LNCaP clone FGC (cell line): ENCODE measurements around the gene PPP4R1.

Experiments used
- DNase-seq: peaks from one replicate; pipeline ENCODE4 v3.0.0-alpha.2; 2011; ENCODE audit warnings: low read depth
- H3K4me3 ChIP-seq: 2 replicates; pipeline ENCODE4 v1.5.1; 2011; ENCODE audit warnings: mild to moderate bottlenecking, low read depth, low read length, control low read depth
- CTCF ChIP-seq: IDR thresholded peaks from 2 replicates; pipeline ENCODE4 v1.5.1; 2012; ENCODE audit warnings: mild to moderate bottlenecking; ENCODE audit not compliant: control insufficient read depth, insufficient read depth; ENCODE audit errors: extremely low read depth

PPP4R1 gene

GRCh38 chr18:9616049-9616448, 1.7 kb upstream of the PPP4R1 start:
- no peak for DNase-seq
- TF ChIP-seq CTCF, result no peak
- no peak overlapping the region for H3K4me3 ChIP-seq

- H3K4me3 ChIP-seq, result peak overlapping the region; percentile 55
- no peak for TF ChIP-seq CTCF
- no peak for DNase-seq
Observed at GRCh38 chr18:9615280-9615797, 980 bp upstream of the PPP4R1 start.

GRCh38 chr18:9613550-9614400, 584 bp downstream of the PPP4R1 start:
- DNase-seq, result no peak
- TF ChIP-seq CTCF, result 0 out of 2 replicates have a peak, but pooled peaks have one; percentile 6
- peak overlapping the region; percentile 58 for H3K4me3 ChIP-seq

GRCh38 chr18:9612977-9613376, 1.4 kb downstream of the PPP4R1 start:
- TF ChIP-seq CTCF, result no peak
- peak overlapping the region; percentile 58 for H3K4me3 ChIP-seq
- DNase-seq, result no peak

- peak; percentile 77 for TF ChIP-seq CTCF
- H3K4me3 ChIP-seq, result no peak overlapping the region
- DNase-seq, result peak; percentile 58
Observed at GRCh38 chr18:9612215-9612830, 2.0 kb downstream of the PPP4R1 start.

- DNase-seq, result no peak
- H3K4me3 ChIP-seq, result peak overlapping the region; percentile 16
- no peak for TF ChIP-seq CTCF
Observed at GRCh38 chr18:9609190-9609589, 5.2 kb downstream of the PPP4R1 start.
